GM12878 (cell line): ENCODE measurements around the gene SNAP47. TPM values are rescaled to one million over a fixed set of nuclear protein-coding genes. Genes with fewer than 3 reads are reported as not detected.

Experiments
- ATAC-seq: fragments of 200-7000 bp; cut with Tn5 transposase; 3 replicates; pipeline ENCODE4 v1.9.1; 2020; ENCODE audit warnings: mild to moderate bottlenecking, moderate library complexity
- BruUV-seq: library from RNA; stranded (reverse); fragments of 400-500 nt; replicated peaks from 2 replicates; lab custom pipeline; 2021; lab: Mats Ljungman, UMichigan
- CTCF ChIA-PET: fragments of 300-600 bp; sonication (Branson Sonifier 250); formaldehyde crosslinking; extraction: SDS; loops from one replicate; lab custom pipeline; 2021; ENCODE audit warnings: inconsistent platforms; lab: Yijun Ruan, JAX
- POLR2A ChIA-PET: fragments of 350-600 bp; formaldehyde crosslinking; extraction: SDS; loops from one replicate; lab custom pipeline; 2021; ENCODE audit warnings: inconsistent platforms; lab: Charles Lee
- RAD21 ChIA-PET: fragments of 300-600 bp; sonication (Branson Sonifier 250); formaldehyde crosslinking; loops from one replicate; lab custom pipeline; 2023; ENCODE audit warnings: antibody characterized with exemption; ENCODE audit not compliant: unreplicated experiment; lab: Charles Lee
- SMC1A ChIA-PET: fragments of 300-600 bp; sonication (Branson Sonifier 250); formaldehyde crosslinking; loops from one replicate; lab custom pipeline; 2023; ENCODE audit not compliant: unreplicated experiment, uncharacterized antibody; lab: Charles Lee
- DNase-seq: peaks from one replicate; pipeline ENCODE4 v3.0.0-alpha.2; 2011; ENCODE audit warnings: low read depth, low spot score
- FAIRE-seq: peaks from 3 replicates; lab custom pipeline; 2011; peaks lifted over from hg19 to GRCh38; lab: Jason Lieb, UNC
- H2AFZ ChIP-seq: 2 replicates; pipeline ENCODE4 v1.6.0; 2011; ENCODE audit warnings: low read depth, low read length, control low read depth; ENCODE audit not compliant: control insufficient read depth
- H3K27ac ChIP-seq: 2 replicates; pipeline ENCODE4 v1.5.1; 2011; ENCODE audit warnings: control low read depth; ENCODE audit not compliant: control insufficient read depth, insufficient read depth
- H3K27me3 ChIP-seq, 2 experiments: replicated peaks in 1 of 2; 2 replicates each; pipeline versions ENCODE4 v1.6.0 to v1.6.1; 2011; ENCODE audit warnings: low read length in 1 of 2; ENCODE audit not compliant: control insufficient read depth in 2 of 2, insufficient read depth in 2 of 2
- H3K36me3 ChIP-seq, 2 experiments: 2 replicates each; pipeline ENCODE4 v1.5.1; 2011; ENCODE audit warnings: low read length in 1 of 2; ENCODE audit not compliant: control insufficient read depth in 2 of 2, insufficient read depth in 2 of 2
- H3K4me1 ChIP-seq: 2 replicates; pipeline ENCODE4 v1.6.1; 2011; ENCODE audit warnings: mild to moderate bottlenecking, low read length, moderate library complexity, mixed read lengths; ENCODE audit not compliant: control insufficient read depth, insufficient read depth
- H3K4me2 ChIP-seq: 2 replicates; pipeline ENCODE4 v1.6.0; 2011; ENCODE audit warnings: control low read depth; ENCODE audit not compliant: control insufficient read depth, insufficient read depth
- H3K4me3 ChIP-seq: fragments of 200-600 bp; sonication (generic); 2 replicates; pipeline ENCODE4 v1.5.1; 2016
- H3K79me2 ChIP-seq: 2 replicates; pipeline ENCODE4 v1.6.0; 2011; ENCODE audit warnings: low read length; ENCODE audit not compliant: control insufficient read depth, insufficient read depth
- H3K9ac ChIP-seq: 2 replicates; pipeline ENCODE4 v1.8.0; 2011; ENCODE audit warnings: low read length, control low read depth, mixed read lengths; ENCODE audit not compliant: control insufficient read depth, insufficient read depth
- H3K9me3 ChIP-seq: replicated peaks from 3 replicates; pipeline ENCODE4 v1.5.1; 2011; ENCODE audit warnings: mild to moderate bottlenecking, low read length; ENCODE audit not compliant: control insufficient read depth, insufficient read depth
- H4K20me1 ChIP-seq: 2 replicates; pipeline ENCODE4 v1.6.0; 2011; ENCODE audit not compliant: control insufficient read depth, insufficient read depth
- BACH1 ChIP-seq: fragments of 450-650 bp; IDR thresholded peaks from 2 replicates; pipeline ENCODE4 v1.6.1; 2017; ENCODE audit warnings: mild to moderate bottlenecking, borderline replicate concordance
- CREM ChIP-seq: IDR thresholded peaks from 2 replicates; pipeline ENCODE4 v1.6.1; 2014; ENCODE audit warnings: antibody characterized with exemption, low read depth
- E2F4 ChIP-seq: IDR thresholded peaks from 2 replicates; pipeline ENCODE4 v1.6.1; 2012; ENCODE audit warnings: low read depth, low read length, improper control_type of control experiment
- HDGF ChIP-seq: fragments of 450-650 bp; IDR thresholded peaks from 2 replicates; pipeline ENCODE4 v1.6.1; 2016; ENCODE audit warnings: antibody characterized with exemption
- MTA3 ChIP-seq: IDR thresholded peaks from 2 replicates; pipeline ENCODE4 v1.6.1; 2012; ENCODE audit warnings: low read length, inconsistent platforms, borderline replicate concordance
- MXI1 ChIP-seq: fragments of 150-350 bp; IDR thresholded peaks from 2 replicates; pipeline ENCODE4 v1.6.1; 2011; ENCODE audit warnings: low read depth, mild to moderate bottlenecking, inconsistent platforms, low read length, improper control_type of control experiment
- MYC ChIP-seq: IDR thresholded peaks from 2 replicates; pipeline ENCODE4 v1.6.1; 2011; ENCODE audit warnings: mild to moderate bottlenecking, low read length, moderate library complexity, inconsistent platforms; ENCODE audit not compliant: insufficient read depth, insufficient replicate concordance, insufficient read length, severe bottlenecking
- NR2C1 ChIP-seq: fragments of 450-650 bp; IDR thresholded peaks from 2 replicates; pipeline ENCODE4 v1.6.1; 2017; ENCODE audit warnings: antibody characterized with exemption, mild to moderate bottlenecking, moderate library complexity
- ZNF384 ChIP-seq: IDR thresholded peaks from 2 replicates; pipeline ENCODE4 v1.6.1; 2012; ENCODE audit warnings: low read depth, mild to moderate bottlenecking, low read length, improper control_type of control experiment, borderline replicate concordance
- WGBS: methylation state at CpG from one replicate; pipeline ENCODE4 v1.1.6; 2016; ENCODE audit warnings: low lambda C conversion rate; ENCODE audit not compliant: insufficient replicate concordance, insufficient coverage; ENCODE audit errors: missing lambda C conversion rate; 5-methylcytosine and 5-hydroxymethylcytosine counted together
- in situ Hi-C: fragments of 300-500 bp; cut with MboI; formaldehyde crosslinking; loops from 9 replicates; pipeline ENCODE4 v1.14.3; 2018; ENCODE audit warnings: mixed read lengths
- intact Hi-C: fragments of 100-400 bp; cut with micrococcal nuclease; formaldehyde crosslinking; loops from one replicate; pipeline ENCODE4 v1.14.2; 2022; ENCODE audit not compliant: unreplicated experiment
- polyA plus RNA-seq, 11 experiments: library from polyadenylated mRNA; depleted of rRNA in 4 of 11; unstranded in 6 of 11; stranded (reverse) in 5 of 11; fragments of >200 nt; fragmentation: Nextera tagmentation in 4 of 11; fragmentation: Illumina TruSeq in 1 of 11; extraction: Ambion mirVana in 4 of 11; extraction: Trizol in 1 of 11; gene quantifications; 1 replicate in 1 of 11; 2 replicates in 10 of 11; pipeline versions ENCODE4 v1.2.1 to v1.2.3, GENCODE V29; 2011 to 2016; ENCODE audit warnings: inconsistent platforms in 2 of 11, missing spikeins in 2 of 11, low read depth in 1 of 11
- total RNA-seq, 4 experiments: library from RNA; depleted of rRNA in 3 of 4; stranded (reverse); fragments of >200 nt in 3 of 4; fragmentation: Illumina TruSeq in 1 of 4; extraction: Trizol in 1 of 4; gene quantifications; 2 replicates each; pipeline versions ENCODE4 v1.2.1 to v1.2.3, GENCODE V29; 2013 to 2021

The SNAP47 gene
- total and polyA plus RNA-seq, 10 of the 15 experiments (the other 5 are each of a cell fraction or from before 2014, with no cell fraction given): 1.3 to 39.6 (median 25.2) TPM

- ATAC-seq: no peak
- Histone ChIP-seq H3K36me3 (no peaks in the 10 kb centered on the region), H3K27ac (no peak overlapping the region), H3K4me1 (no peaks in the 10 kb centered on the region), H3K27me3 (no peaks in the 10 kb centered on the region), H4K20me1 (no peaks in the 10 kb centered on the region), H3K4me2 (no peak overlapping the region), H3K4me3 (no peak overlapping the region), H3K9me3 (no peaks in the 10 kb centered on the region; the same call in 1 of the 3 replicates), H2AFZ (no peak overlapping the region), H3K9ac (no peak overlapping the region), H3K79me2 (no peaks in the 10 kb centered on the region)
- ChIA-PET SMC1A (no interaction called here), CTCF (no interaction called here), RAD21 (no interaction called here), POLR2A (no interaction called here)
- intact Hi-C loops (no loop called here), in situ Hi-C loops (no loop called here)
- DNase-seq: no peak
- TF ChIP-seq E2F4: no peak
- no peak for TF ChIP-seq MXI1
- BruUV-seq: no TSS peak
- no peak for FAIRE-seq
Observed at GRCh38 chr1:227803933-227804332, 68.7 kb downstream of the SNAP47 start.

GRCh38 chr1:227805606-227806197, 70.5 kb downstream of the SNAP47 start:
- Histone ChIP-seq H2AFZ (no peak overlapping the region), H3K4me2 (no peak overlapping the region), H3K27me3 (no peaks in the 10 kb centered on the region), H3K27ac (no peak overlapping the region), H3K4me1 (no peaks in the 10 kb centered on the region), H3K36me3 (no peaks in the 10 kb centered on the region), H3K9ac (no peak overlapping the region)
- ATAC-seq: no peak
- SMC1A ChIA-PET: interaction anchor here (0.7 kb wide), 1 partner anchor 30 kb away, joined by 3 read pairs; no protein-coding TSS in a partner anchor
- RAD21 ChIA-PET: no interaction called here
- 45% methylated on average over 6 of the region's 6 CpGs for WGBS
- TF ChIP-seq MYC (no peak), HDGF (no peak), ZNF384 (no peak), MXI1 (no peak), BACH1 (no peak), NR2C1 (no peak), CREM (no peak), MTA3 (no peak)
- TF ChIP-seq, all 136 proteins: peak for 0
- no peaks in the 10 kb centered on the region; the same call in 1 of the 3 replicates for H3K9me3 ChIP-seq
- ChIA-PET POLR2A (no interaction called here), CTCF (no interaction called here)
- H3K4me3 ChIP-seq: no peak overlapping the region
- FAIRE-seq: no peak
- no peak for DNase-seq
- intact Hi-C loops: no loop called here
- in situ Hi-C loops: no loop called here
- no TSS peak for BruUV-seq
- H4K20me1 ChIP-seq: no peaks in the 10 kb centered on the region
- no peaks in the 10 kb centered on the region for H3K79me2 ChIP-seq
